GM23338 (cell line): ENCODE results near the gene HIBADH. TPM values are rescaled to one million over a fixed set of nuclear protein-coding genes. Genes with fewer than 3 reads are reported as not detected.

Experiments
- ATAC-seq: fragments of 200-7000 bp; cut with Tn5 transposase; 3 replicates; pipeline ENCODE4 v1.9.1; 2020
- DNase-seq: peaks from one replicate; pipeline ENCODE4 v3.0.0-alpha.2; 2015; ENCODE audit warnings: low spot score
- H2AFZ ChIP-seq: fragments of 200-600 bp; sonication (generic); 2 replicates; pipeline ENCODE4 v1.8.0; 2016; ENCODE audit warnings: antibody characterized with exemption, mild to moderate bottlenecking, moderate library complexity
- H3F3A ChIP-seq: fragments of 200-600 bp; sonication (generic); replicated peaks from 2 replicates; pipeline ENCODE4 v1.8.0; 2017; ENCODE audit warnings: antibody characterized with exemption, mixed run types, low read depth
- H3K27ac ChIP-seq: fragments of 200-600 bp; sonication (generic); 2 replicates; pipeline ENCODE4 v1.6.1; 2016; ENCODE audit warnings: low read depth
- H3K27me3 ChIP-seq: fragments of 200-600 bp; sonication (generic); 2 replicates; pipeline ENCODE4 v1.8.0; 2016; ENCODE audit warnings: mild to moderate bottlenecking, mixed run types, moderate library complexity; ENCODE audit not compliant: insufficient read depth
- H3K36me3 ChIP-seq: fragments of 200-600 bp; sonication (generic); 2 replicates; pipeline ENCODE4 v1.8.0; 2016; ENCODE audit warnings: mild to moderate bottlenecking; ENCODE audit not compliant: insufficient read depth
- H3K4me1 ChIP-seq: fragments of 200-600 bp; sonication (generic); 2 replicates; pipeline ENCODE4 v1.8.0; 2016; ENCODE audit warnings: mild to moderate bottlenecking, moderate library complexity; ENCODE audit not compliant: insufficient read depth
- H3K4me2 ChIP-seq: fragments of 200-600 bp; sonication (generic); 2 replicates; pipeline ENCODE4 v1.7.1; 2017; ENCODE audit warnings: mixed run types
- H3K4me3 ChIP-seq: fragments of 200-600 bp; sonication (generic); 2 replicates; pipeline ENCODE4 v1.6.1; 2016; ENCODE audit warnings: mixed run types
- H3K79me2 ChIP-seq: fragments of 200-600 bp; sonication (generic); replicated peaks from 2 replicates; pipeline ENCODE4 v1.8.0; 2017; ENCODE audit warnings: mild to moderate bottlenecking; ENCODE audit not compliant: insufficient read depth
- H3K9me2 ChIP-seq: fragments of 200-600 bp; sonication (generic); 2 replicates; pipeline ENCODE4 v1.8.0; 2017; ENCODE audit not compliant: insufficient read depth
- H4K20me1 ChIP-seq: fragments of 200-600 bp; sonication (generic); replicated peaks from 2 replicates; pipeline ENCODE4 v1.8.0; 2017; ENCODE audit warnings: mild to moderate bottlenecking; ENCODE audit not compliant: insufficient read depth
- H3K27ac Mint-ChIP-seq: 2 replicates; pipeline ENCODE4 v1.8.0; 2020; ENCODE audit warnings: inconsistent platforms, mild to moderate bottlenecking, moderate library complexity, mixed read lengths
- H3K27me3 Mint-ChIP-seq: 3 replicates; pipeline ENCODE4 v1.8.0; 2022; ENCODE audit warnings: low read depth, mild to moderate bottlenecking, moderate library complexity, mixed read lengths, inconsistent platforms; ENCODE audit not compliant: insufficient read depth, poor library complexity
- H3K36me3 Mint-ChIP-seq: 3 replicates; pipeline ENCODE4 v1.8.0; 2021; ENCODE audit warnings: low read depth, mild to moderate bottlenecking, inconsistent platforms, moderate library complexity, mixed read lengths
- H3K4me1 Mint-ChIP-seq: 3 replicates; pipeline ENCODE4 v1.8.0; 2020; ENCODE audit warnings: mild to moderate bottlenecking, inconsistent platforms, mixed read lengths
- H3K4me3 Mint-ChIP-seq: 3 replicates; pipeline ENCODE4 v1.8.0; 2021; ENCODE audit warnings: moderate library complexity, mild to moderate bottlenecking, inconsistent platforms, mixed read lengths
- H3K9me3 Mint-ChIP-seq: 3 replicates; pipeline ENCODE4 v1.8.0; 2020; ENCODE audit warnings: moderate library complexity, mild to moderate bottlenecking, inconsistent platforms, mixed read lengths
- EZH2 ChIP-seq: fragments of 200-600 bp; sonication (generic); IDR thresholded peaks from one replicate; pipeline ENCODE4 v1.8.0; 2017; ENCODE audit warnings: antibody characterized with exemption, mild to moderate bottlenecking, low read depth; ENCODE audit not compliant: unreplicated experiment
- polyA plus RNA-seq: library from polyadenylated mRNA; unstranded; fragments of >200 nt; fragmentation: Nextera tagmentation; extraction: Ambion mirVana; gene quantifications from 2 replicates; pipeline ENCODE4 v1.2.1, GENCODE V29; 2016
- total RNA-seq: library from RNA; depleted of rRNA; stranded (reverse); fragments of >200 nt; shearing (Covaris generic); gene quantifications from 2 replicates; pipeline ENCODE4 v1.2.3, GENCODE V29; 2014
- TF ChIP-seq, protein P1 (sequence below), 2 experiments: fragments of 200-600 bp in 1 of 2; sonication (generic) in 1 of 2; conservative IDR thresholded peaks; 2 replicates each; pipeline versions ENCODE4 v1.5.1 to v1.6.1; 2016 to 2017; ENCODE audit warnings: antibody characterized with exemption in 2 of 2, low read depth in 2 of 2, mild to moderate bottlenecking in 2 of 2, moderate library complexity in 1 of 2
- TF ChIP-seq, protein P2 (sequence below): fragments of 250-450 bp; sonication (Bioruptor Pico); IDR thresholded peaks from 2 replicates; pipeline ENCODE4 v1.5.0; 2020; ENCODE audit warnings: mild to moderate bottlenecking, moderate library complexity

The HIBADH gene
- total and polyA plus RNA-seq, 2 experiments from 2014 or later: 31.3 to 57.0 TPM

DNA sequence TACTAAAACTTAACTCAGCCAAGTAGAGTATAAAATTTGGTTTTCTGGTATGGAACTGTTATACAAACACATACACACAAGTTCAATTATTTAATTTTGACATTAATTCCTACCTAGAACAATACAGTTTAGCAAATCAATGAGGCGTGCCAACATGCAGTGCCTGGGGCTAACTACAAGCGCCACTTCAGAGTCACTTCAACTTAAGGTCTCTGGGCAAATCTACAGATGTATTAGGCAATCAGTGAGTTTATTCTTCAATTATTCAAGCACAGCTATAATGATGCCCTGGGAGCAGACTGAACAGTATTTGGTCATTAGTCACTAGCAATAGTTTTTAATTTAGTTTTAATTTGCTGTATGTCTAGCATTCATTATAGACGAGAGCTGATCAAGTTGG, 51.6 kb downstream of the HIBADH start:
- peaks cover 5% of the 10 kb centered on the region for H3K36me3 Mint-ChIP-seq
- H3K9me3 Mint-ChIP-seq: no peaks in the 10 kb centered on the region
- Histone ChIP-seq H3K4me1 (peaks cover 9% of the 10 kb centered on the region), H4K20me1 (peaks cover 5% of the 10 kb centered on the region; the same call in 1 of the 2 replicates), H3F3A (no peaks in the 10 kb centered on the region), H3K9me2 (no peaks in the 10 kb centered on the region; the same call in 1 of the 2 replicates), H3K36me3 (no peaks in the 10 kb centered on the region; the same call in 1 of the 2 replicates), H3K27ac (no peak overlapping the region), H3K4me2 (no peak overlapping the region), H3K79me2 (peaks cover 3% of the 10 kb centered on the region; the same call in 1 of the 2 replicates), H2AFZ (no peak overlapping the region), H3K27me3 (no peaks in the 10 kb centered on the region), H3K4me3 (no peak overlapping the region)
- H3K4me1 Mint-ChIP-seq: peaks cover 20% of the 10 kb centered on the region; the same call in 2 of the 3 replicates
- ATAC-seq (no peak), DNase-seq (no peak)
- no peak overlapping the region for H3K27ac Mint-ChIP-seq
- H3K27me3 Mint-ChIP-seq: no peaks in the 10 kb centered on the region
- H3K4me3 Mint-ChIP-seq: no peak overlapping the region
- TF ChIP-seq, protein P1, sequence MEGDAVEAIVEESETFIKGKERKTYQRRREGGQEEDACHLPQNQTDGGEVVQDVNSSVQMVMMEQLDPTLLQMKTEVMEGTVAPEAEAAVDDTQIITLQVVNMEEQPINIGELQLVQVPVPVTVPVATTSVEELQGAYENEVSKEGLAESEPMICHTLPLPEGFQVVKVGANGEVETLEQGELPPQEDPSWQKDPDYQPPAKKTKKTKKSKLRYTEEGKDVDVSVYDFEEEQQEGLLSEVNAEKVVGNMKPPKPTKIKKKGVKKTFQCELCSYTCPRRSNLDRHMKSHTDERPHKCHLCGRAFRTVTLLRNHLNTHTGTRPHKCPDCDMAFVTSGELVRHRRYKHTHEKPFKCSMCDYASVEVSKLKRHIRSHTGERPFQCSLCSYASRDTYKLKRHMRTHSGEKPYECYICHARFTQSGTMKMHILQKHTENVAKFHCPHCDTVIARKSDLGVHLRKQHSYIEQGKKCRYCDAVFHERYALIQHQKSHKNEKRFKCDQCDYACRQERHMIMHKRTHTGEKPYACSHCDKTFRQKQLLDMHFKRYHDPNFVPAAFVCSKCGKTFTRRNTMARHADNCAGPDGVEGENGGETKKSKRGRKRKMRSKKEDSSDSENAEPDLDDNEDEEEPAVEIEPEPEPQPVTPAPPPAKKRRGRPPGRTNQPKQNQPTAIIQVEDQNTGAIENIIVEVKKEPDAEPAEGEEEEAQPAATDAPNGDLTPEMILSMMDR (conservative IDR thresholded peaks at IDR 0.05; ENCODE audit: low read depth in 2 of 2): no peak
- TF ChIP-seq EZH2: no peak
- TF ChIP-seq, protein P2, sequence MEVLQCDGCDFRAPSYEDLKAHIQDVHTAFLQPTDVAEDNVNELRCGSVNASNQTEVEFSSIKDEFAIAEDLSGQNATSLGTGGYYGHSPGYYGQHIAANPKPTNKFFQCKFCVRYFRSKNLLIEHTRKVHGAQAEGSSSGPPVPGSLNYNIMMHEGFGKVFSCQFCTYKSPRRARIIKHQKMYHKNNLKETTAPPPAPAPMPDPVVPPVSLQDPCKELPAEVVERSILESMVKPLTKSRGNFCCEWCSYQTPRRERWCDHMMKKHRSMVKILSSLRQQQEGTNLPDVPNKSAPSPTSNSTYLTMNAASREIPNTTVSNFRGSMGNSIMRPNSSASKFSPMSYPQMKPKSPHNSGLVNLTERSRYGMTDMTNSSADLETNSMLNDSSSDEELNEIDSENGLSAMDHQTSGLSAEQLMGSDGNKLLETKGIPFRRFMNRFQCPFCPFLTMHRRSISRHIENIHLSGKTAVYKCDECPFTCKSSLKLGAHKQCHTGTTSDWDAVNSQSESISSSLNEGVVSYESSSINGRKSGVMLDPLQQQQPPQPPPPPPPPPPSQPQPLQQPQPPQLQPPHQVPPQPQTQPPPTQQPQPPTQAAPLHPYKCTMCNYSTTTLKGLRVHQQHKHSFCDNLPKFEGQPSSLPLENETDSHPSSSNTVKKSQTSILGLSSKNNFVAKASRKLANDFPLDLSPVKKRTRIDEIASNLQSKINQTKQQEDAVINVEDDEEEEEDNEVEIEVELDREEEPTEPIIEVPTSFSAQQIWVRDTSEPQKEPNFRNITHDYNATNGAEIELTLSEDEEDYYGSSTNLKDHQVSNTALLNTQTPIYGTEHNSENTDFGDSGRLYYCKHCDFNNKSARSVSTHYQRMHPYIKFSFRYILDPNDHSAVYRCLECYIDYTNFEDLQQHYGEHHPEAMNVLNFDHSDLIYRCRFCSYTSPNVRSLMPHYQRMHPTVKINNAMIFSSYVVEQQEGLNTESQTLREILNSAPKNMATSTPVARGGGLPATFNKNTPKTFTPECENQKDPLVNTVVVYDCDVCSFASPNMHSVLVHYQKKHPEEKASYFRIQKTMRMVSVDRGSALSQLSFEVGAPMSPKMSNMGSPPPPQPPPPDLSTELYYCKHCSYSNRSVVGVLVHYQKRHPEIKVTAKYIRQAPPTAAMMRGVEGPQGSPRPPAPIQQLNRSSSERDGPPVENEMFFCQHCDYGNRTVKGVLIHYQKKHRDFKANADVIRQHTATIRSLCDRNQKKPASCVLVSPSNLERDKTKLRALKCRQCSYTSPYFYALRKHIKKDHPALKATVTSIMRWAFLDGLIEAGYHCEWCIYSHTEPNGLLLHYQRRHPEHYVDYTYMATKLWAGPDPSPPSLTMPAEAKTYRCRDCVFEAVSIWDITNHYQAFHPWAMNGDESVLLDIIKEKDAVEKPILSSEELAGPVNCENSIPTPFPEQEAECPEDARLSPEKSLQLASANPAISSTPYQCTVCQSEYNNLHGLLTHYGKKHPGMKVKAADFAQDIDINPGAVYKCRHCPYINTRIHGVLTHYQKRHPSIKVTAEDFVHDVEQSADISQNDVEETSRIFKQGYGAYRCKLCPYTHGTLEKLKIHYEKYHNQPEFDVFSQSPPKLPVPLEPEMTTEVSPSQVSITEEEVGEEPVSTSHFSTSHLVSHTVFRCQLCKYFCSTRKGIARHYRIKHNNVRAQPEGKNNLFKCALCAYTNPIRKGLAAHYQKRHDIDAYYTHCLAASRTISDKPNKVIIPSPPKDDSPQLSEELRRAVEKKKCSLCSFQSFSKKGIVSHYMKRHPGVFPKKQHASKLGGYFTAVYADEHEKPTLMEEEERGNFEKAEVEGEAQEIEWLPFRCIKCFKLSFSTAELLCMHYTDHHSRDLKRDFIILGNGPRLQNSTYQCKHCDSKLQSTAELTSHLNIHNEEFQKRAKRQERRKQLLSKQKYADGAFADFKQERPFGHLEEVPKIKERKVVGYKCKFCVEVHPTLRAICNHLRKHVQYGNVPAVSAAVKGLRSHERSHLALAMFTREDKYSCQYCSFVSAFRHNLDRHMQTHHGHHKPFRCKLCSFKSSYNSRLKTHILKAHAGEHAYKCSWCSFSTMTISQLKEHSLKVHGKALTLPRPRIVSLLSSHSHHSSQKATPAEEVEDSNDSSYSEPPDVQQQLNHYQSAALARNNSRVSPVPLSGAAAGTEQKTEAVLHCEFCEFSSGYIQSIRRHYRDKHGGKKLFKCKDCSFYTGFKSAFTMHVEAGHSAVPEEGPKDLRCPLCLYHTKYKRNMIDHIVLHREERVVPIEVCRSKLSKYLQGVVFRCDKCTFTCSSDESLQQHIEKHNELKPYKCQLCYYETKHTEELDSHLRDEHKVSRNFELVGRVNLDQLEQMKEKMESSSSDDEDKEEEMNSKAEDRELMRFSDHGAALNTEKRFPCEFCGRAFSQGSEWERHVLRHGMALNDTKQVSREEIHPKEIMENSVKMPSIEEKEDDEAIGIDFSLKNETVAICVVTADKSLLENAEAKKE (CRISPR knock-in tag): no peak
